D341Med (cell line): ENCODE data around the gene EEF1E1.

Experiments
- DNase-seq: peaks from one replicate; pipeline ENCODE4 v3.0.0; 2012; ENCODE audit warnings: low spot score

Gene EEF1E1

GRCh38 chr6:8102122-8102958 lies at the start of gene EEF1E1:
Gene EEF1E1, minus strand, starts transcription at chr6:8102548. Its CDS starts 27 bp downstream, at chr6:8102521.
- peak; percentile 94 for DNase-seq

GRCh38 chr6:8149350-8149749 lies 47.0 kb upstream of the EEF1E1 start:
- no peak for DNase-seq

GRCh38 chr6:8143945-8144344 lies 41.6 kb upstream of the EEF1E1 start:
- DNase-seq = no peak

- DNase-seq = no peak
Observed at GRCh38 chr6:8139451-8139850, 37.1 kb upstream of the EEF1E1 start.

- DNase-seq = no peak
Observed at GRCh38 chr6:8137529-8137939, 35.2 kb upstream of the EEF1E1 start.

GRCh38 chr6:8135276-8135675 lies 32.9 kb upstream of the EEF1E1 start:
- no peak for DNase-seq

- DNase-seq = no peak
Observed at GRCh38 chr6:8132130-8132529, 29.8 kb upstream of the EEF1E1 start.

- peak; percentile 68 for DNase-seq
Observed at GRCh38 chr6:8131265-8131897, 29.0 kb upstream of the EEF1E1 start.

- no peak for DNase-seq
Observed at GRCh38 chr6:8130399-8130798, 28.1 kb upstream of the EEF1E1 start.

GRCh38 chr6:8123236-8123635 lies 20.9 kb upstream of the EEF1E1 start:
- no peak for DNase-seq

- no peak for DNase-seq
Observed at GRCh38 chr6:8114956-8115355, 12.6 kb upstream of the EEF1E1 start.

- no peak for DNase-seq
Observed at GRCh38 chr6:8113131-8113654, 10.8 kb upstream of the EEF1E1 start.

- DNase-seq = no peak
Observed at GRCh38 chr6:8110725-8111124, 8.4 kb upstream of the EEF1E1 start.

- DNase-seq = no peak
Observed at GRCh38 chr6:8110117-8110721, 7.9 kb upstream of the EEF1E1 start.

- DNase-seq = no peak
Observed at GRCh38 chr6:8108759-8109539, 6.6 kb upstream of the EEF1E1 start.

- DNase-seq = no peak
Observed at GRCh38 chr6:8108031-8108660, 5.8 kb upstream of the EEF1E1 start.

- no peak for DNase-seq
Observed at GRCh38 chr6:8105791-8106190, 3.4 kb upstream of the EEF1E1 start.

- DNase-seq = no peak
Observed at GRCh38 chr6:8103726-8104125, 1.4 kb upstream of the EEF1E1 start.

- no peak for DNase-seq
Observed at GRCh38 chr6:8100159-8100854, 2.0 kb downstream of the EEF1E1 start.

GRCh38 chr6:8090650-8091049 lies 11.7 kb downstream of the EEF1E1 start:
- no peak for DNase-seq

- no peak for DNase-seq
Observed at GRCh38 chr6:8088886-8089285, 13.5 kb downstream of the EEF1E1 start.
